ENCODE results near the gene CNOT6L.

The CNOT6L gene

GRCh38 chr4:77706717-77707116 is 112.5 kb downstream of the CNOT6L start:
- TF ChIP-seq CTCF (IDR thresholded peaks at IDR 0.05; ENCODE audit: insufficient read depth, low read length, poor library complexity, severe bottlenecking), result no peak
- DNase-seq (ENCODE audit: extremely low read depth, insufficient read length), result no peak
- H3K4me3 ChIP-seq (replicated peaks; ENCODE audit: low read depth, low read length), result no peak overlapping the region
- no peaks in the 10 kb centered on the region for H3K27me3 ChIP-seq (replicated peaks; ENCODE audit: control insufficient read depth, insufficient read depth, low read length)
- H3K36me3 ChIP-seq (ENCODE audit: control insufficient read depth, insufficient read depth, low read length), result no peaks in the 10 kb centered on the region

DNA sequence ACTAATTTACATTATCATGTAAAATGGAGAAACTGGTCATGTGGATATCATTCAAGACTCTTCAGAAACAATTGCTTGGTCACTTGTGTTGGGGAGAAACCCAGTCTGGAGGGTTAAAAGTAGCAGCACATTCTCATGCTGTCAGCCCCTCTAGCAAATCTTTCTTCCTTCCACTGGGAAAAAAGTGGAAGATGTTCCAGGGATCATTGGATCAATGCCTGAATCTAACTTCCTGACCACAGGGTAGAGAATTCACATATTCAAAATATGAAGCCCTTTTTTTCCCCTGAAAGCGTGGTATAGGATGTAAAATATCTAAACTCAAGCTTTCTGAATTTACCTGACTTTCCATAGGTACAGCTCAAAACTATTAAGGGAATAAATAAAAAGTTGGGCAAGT is 115.5 kb downstream of the CNOT6L start:
- TF ChIP-seq CTCF (IDR thresholded peaks at IDR 0.05; ENCODE audit: insufficient read depth, low read length, poor library complexity, severe bottlenecking), result no peak
- Histone ChIP-seq H3K4me3 (replicated peaks; ENCODE audit: low read depth, low read length) (no peak overlapping the region), H3K27me3 (replicated peaks; ENCODE audit: control insufficient read depth, insufficient read depth, low read length) (no peaks in the 10 kb centered on the region; the same call in 1 of the 2 replicates), H3K36me3 (ENCODE audit: control insufficient read depth, insufficient read depth, low read length) (no peaks in the 10 kb centered on the region)
- no peak for DNase-seq (ENCODE audit: extremely low read depth, insufficient read length)

DNA sequence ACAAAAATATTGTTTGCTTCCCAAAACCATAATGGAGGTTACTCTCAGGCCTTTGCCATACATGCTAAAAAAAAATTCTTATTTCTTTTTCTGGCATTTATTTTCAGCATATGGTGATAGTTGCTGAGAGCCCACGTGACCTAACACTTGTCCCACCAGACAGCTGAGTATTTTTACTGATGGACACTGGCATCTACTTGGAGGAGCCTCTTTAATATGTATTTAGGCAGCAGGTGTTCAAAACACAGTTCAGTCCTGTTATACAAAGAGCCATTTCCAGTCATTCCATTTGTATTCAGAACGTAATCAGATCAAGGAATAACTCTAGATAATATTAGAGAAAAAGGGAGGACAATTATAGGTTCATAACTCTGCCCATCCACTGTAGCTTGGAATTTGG is 118.0 kb downstream of the CNOT6L start:
- Histone ChIP-seq H3K36me3 (ENCODE audit: control insufficient read depth, insufficient read depth, low read length) (no peaks in the 10 kb centered on the region), H3K4me3 (replicated peaks; ENCODE audit: low read depth, low read length) (no peak overlapping the region), H3K27me3 (replicated peaks; ENCODE audit: control insufficient read depth, insufficient read depth, low read length) (no peaks in the 10 kb centered on the region; the same call in 1 of the 2 replicates)
- no peak for TF ChIP-seq CTCF (IDR thresholded peaks at IDR 0.05; ENCODE audit: insufficient read depth, low read length, poor library complexity, severe bottlenecking)
- no peak for DNase-seq (ENCODE audit: extremely low read depth, insufficient read length)

GRCh38 chr4:77699731-77700210 is 119.4 kb downstream of the CNOT6L start:
- no peak for TF ChIP-seq CTCF (IDR thresholded peaks at IDR 0.05; ENCODE audit: insufficient read depth, low read length, poor library complexity, severe bottlenecking)
- Histone ChIP-seq H3K36me3 (ENCODE audit: control insufficient read depth, insufficient read depth, low read length) (no peaks in the 10 kb centered on the region), H3K27me3 (replicated peaks; ENCODE audit: control insufficient read depth, insufficient read depth, low read length) (no peaks in the 10 kb centered on the region; the same call in 1 of the 2 replicates), H3K4me3 (replicated peaks; ENCODE audit: low read depth, low read length) (no peak overlapping the region)
- no peak for DNase-seq (ENCODE audit: extremely low read depth, insufficient read length)

- Histone ChIP-seq H3K4me3 (replicated peaks; ENCODE audit: low read depth, low read length) (no peak overlapping the region), H3K27me3 (replicated peaks; ENCODE audit: control insufficient read depth, insufficient read depth, low read length) (no peaks in the 10 kb centered on the region; the same call in 1 of the 2 replicates), H3K36me3 (ENCODE audit: control insufficient read depth, insufficient read depth, low read length) (no peaks in the 10 kb centered on the region)
- peak; percentile 15 for TF ChIP-seq CTCF (IDR thresholded peaks at IDR 0.05; ENCODE audit: insufficient read depth, low read length, poor library complexity, severe bottlenecking)
- DNase-seq (ENCODE audit: extremely low read depth, insufficient read length), result no peak
Measured at GRCh38 chr4:77697860-77698590, 121.1 kb downstream of the CNOT6L start.

All from GM06990 (cell line).